Tibial artery (tissue), 4 donors: ENCODE measurements around the gene FOXN1.

Source experiments
- DNase-seq, 2 donors: peaks; one replicate each; pipeline ENCODE4 v3.0.0-alpha.2; 2019
- H3K27ac ChIP-seq, 2 donors: fragments of 200-600 bp; sonication (generic) in 1 of 2; 1 replicate in 1 of 2; 2 replicates in 1 of 2; pipeline ENCODE4 v1.5.1; 2018 to 2019; ENCODE audit warnings: mild to moderate bottlenecking in 1 of 2
- H3K27me3 ChIP-seq, 2 donors: fragments of 200-600 bp; sonication (generic) in 1 of 2; one replicate each; pipeline versions ENCODE4 v1.5.1 to v1.6.0; 2016 to 2019
- H3K36me3 ChIP-seq, 3 donors: fragments of 200-600 bp; sonication (generic) in 2 of 3; one replicate each; pipeline ENCODE4 v1.5.1; 2016 to 2019; ENCODE audit warnings: mild to moderate bottlenecking in 2 of 3
- H3K4me1 ChIP-seq, 4 donors: fragments of 200-600 bp; sonication (generic) in 2 of 4; 1 replicate in 3 of 4; 2 replicates in 1 of 4; pipeline ENCODE4 v1.5.1; 2016 to 2019
- H3K4me3 ChIP-seq, 2 donors: fragments of 200-600 bp; sonication (generic) in 1 of 2; 1 replicate in 1 of 2; 2 replicates in 1 of 2; pipeline ENCODE4 v1.5.1; 2018 to 2019; ENCODE audit warnings: mild to moderate bottlenecking in 2 of 2
- H3K9me3 ChIP-seq, 3 donors: fragments of 200-600 bp; sonication (generic) in 1 of 3; one replicate each; pipeline ENCODE4 v1.5.1; 2016 to 2019
- intact Hi-C: fragments of 100-400 bp; cut with DNase I; formaldehyde crosslinking; loops from one replicate; pipeline ENCODE4 v1.15.0; 2023; ENCODE audit warnings: low total_unique reads
- TF ChIP-seq, protein P1 (sequence below), 2 experiments: fragments of 200-600 bp in 1 of 2; fragments of 450-650 bp in 1 of 2; IDR thresholded peaks; one replicate each; pipeline ENCODE4 v1.5.1; 2017 to 2019; ENCODE audit warnings: antibody characterized with exemption in 2 of 2, mild to moderate bottlenecking in 1 of 2, moderate library complexity in 1 of 2

FOXN1 gene

DNA sequence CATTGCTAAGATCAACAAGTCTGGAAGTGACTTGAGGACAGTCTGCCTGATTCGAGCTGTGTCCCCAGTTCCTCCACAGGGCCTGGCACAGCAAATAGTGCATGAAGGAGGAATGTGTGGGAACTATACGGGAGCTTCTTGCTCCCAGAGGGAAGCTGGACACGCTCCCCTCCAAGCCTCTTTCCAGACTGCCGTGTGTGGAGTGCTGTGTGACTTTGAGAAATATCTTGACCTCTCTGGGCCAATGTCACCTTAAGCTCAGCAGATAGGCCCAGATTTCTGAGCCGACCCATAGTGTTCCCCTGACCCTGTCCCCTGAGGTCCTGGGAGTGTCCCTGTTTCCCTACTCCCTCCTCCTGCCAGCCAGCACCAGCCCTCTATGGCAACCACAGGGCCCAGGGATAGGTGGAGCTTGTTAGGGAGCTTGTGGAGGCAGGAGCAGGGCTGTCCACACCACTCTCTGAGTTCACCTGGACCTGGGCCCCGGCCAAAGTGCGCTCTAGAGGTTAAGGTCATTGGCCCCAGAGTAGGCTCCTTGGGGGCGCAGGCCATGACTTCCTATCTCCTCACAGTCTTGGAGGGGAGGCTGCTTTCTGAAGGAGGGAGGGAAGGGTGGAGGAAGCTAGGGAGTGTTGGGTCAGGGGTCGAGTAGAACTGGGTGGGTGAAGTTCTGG is 6.3 kb upstream of the FOXN1 start:
- Histone ChIP-seq H3K4me1 (peaks cover 0 to 11% (median 0%) of the 10 kb centered on the region in 4 donors), H3K9me3 (no peaks in the 10 kb centered on the region), H3K4me3 (no peak overlapping the region), H3K27me3 (peaks cover 0 to 46% of the 10 kb centered on the region in 2 donors), H3K27ac (no peak overlapping the region), H3K36me3 (no peaks in the 10 kb centered on the region)
- DNase-seq = no peak
- intact Hi-C loops = loop anchor here (5.0 kb wide), 1 partner anchor 112 kb away; the partner anchor contains the start of gene RSKR
- TF ChIP-seq, protein P1, sequence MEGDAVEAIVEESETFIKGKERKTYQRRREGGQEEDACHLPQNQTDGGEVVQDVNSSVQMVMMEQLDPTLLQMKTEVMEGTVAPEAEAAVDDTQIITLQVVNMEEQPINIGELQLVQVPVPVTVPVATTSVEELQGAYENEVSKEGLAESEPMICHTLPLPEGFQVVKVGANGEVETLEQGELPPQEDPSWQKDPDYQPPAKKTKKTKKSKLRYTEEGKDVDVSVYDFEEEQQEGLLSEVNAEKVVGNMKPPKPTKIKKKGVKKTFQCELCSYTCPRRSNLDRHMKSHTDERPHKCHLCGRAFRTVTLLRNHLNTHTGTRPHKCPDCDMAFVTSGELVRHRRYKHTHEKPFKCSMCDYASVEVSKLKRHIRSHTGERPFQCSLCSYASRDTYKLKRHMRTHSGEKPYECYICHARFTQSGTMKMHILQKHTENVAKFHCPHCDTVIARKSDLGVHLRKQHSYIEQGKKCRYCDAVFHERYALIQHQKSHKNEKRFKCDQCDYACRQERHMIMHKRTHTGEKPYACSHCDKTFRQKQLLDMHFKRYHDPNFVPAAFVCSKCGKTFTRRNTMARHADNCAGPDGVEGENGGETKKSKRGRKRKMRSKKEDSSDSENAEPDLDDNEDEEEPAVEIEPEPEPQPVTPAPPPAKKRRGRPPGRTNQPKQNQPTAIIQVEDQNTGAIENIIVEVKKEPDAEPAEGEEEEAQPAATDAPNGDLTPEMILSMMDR (IDR thresholded peaks at IDR 0.05) = no peak

DNA sequence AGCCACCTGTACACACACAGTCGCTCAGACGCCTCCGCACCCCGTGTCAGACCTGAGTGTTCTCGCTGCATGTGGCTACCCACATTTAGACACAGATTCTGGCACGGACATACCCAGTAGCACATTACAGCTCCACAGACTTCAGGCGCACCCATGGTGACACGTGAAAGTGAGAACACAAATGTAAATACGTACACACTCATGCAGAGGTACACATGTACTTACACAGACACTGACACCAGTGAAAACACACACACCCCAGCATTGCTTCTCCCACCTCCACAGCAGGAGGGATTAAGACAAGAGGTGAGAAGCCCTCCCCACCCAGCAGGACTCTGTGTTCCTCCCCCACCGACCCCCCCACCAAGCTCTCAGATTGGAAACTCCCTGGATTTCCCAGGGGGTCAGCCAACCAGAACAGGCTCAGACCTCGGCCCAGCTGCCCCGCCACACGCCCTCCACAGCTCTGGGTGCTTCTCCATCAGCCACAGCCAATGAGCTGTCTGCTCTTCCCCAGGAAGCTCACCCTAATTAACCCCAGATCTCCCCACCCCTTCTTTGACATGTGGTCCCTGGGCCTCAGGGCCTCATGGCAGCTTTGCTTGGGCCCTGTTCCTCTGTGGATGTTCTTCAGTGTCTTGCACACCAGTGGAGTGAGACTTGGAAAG is 5.3 kb upstream of the FOXN1 start:
- peaks cover 0 to 41% of the 10 kb centered on the region in 2 donors for H3K27me3 ChIP-seq
- H3K27ac ChIP-seq = no peak overlapping the region
- no peak for DNase-seq
- intact Hi-C loops = no loop called here
- H3K36me3 ChIP-seq = no peaks in the 10 kb centered on the region
- TF ChIP-seq, protein P1 (IDR thresholded peaks at IDR 0.05) = no peak
- H3K4me3 ChIP-seq = no peak overlapping the region
- H3K9me3 ChIP-seq = no peaks in the 10 kb centered on the region
- peaks cover 0 to 10% (median 0%) of the 10 kb centered on the region in 4 donors for H3K4me1 ChIP-seq

DNA sequence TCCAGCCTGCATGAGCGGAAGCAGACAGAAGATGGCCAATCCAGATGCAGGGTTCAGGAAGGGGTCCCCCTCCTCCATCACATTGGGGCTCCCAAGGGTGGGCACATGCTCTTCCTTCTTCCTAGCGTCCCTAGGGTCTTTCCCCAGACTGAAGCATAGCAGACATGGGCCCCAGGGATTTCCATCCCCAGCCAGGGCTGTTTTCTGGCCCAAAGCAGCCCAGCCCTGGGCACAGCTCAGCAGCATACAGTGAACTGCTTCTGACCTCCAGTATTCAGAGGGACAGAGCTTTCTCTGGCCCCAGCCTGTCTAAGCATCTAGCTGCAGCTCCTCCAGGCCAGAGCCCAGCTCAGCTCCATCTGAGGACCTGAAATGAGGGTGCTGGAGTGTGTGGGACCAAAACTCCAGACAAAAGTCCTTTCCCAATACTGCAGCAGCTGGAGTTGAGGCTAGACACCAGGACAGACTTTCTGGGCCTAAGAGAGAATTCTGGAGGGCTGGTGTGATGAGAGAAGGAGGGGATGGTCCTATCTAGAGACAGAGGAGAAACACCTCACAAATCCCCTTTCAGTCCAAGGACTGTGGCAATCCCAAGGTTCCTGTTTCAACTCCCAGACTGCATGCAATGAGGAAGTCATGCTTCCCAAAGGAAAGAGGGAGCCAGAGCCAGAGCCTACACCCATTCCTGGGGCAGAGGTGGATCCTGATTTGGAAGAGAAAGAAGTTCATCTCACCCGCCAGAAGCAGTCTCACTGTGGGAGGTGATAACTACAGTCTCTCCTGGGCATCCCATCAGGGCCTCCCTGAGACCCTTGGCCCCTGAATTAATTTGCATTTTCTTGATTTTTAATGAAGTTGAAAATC is 4.5 kb upstream of the FOXN1 start:
- Histone ChIP-seq H3K27ac (no peak overlapping the region), H3K36me3 (no peaks in the 10 kb centered on the region), H3K4me3 (no peak overlapping the region), H3K27me3 (peaks cover 0 to 41% of the 10 kb centered on the region in 2 donors), H3K9me3 (no peaks in the 10 kb centered on the region), H3K4me1 (peaks cover 0 to 10% (median 0%) of the 10 kb centered on the region in 4 donors)
- DNase-seq = no peak
- TF ChIP-seq, protein P1 (IDR thresholded peaks at IDR 0.05) = no peak
- intact Hi-C loops = no loop called here

DNA sequence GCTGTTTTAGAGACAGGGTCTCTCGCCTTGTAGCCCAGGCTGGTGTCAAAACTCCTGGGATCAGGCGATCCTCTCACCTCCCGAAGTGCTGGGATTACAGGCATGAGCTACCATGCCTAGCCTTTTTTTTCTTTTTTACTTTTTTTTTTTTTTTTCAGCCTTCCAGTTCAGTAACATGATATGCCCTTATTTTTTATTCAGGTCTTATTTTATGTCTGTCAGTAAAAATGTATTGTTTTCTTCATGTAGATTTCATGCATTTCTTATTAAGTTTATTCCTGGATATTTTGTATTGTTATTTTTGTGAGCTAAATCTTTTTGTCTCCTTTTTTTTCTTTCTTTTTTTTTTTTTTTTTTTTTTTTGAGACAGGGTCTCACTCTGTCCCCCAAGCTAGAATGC is 2.7 kb upstream of the FOXN1 start:
- Histone ChIP-seq H3K36me3 (no peaks in the 10 kb centered on the region), H3K4me3 (no peak overlapping the region), H3K9me3 (no peaks in the 10 kb centered on the region), H3K4me1 (peaks cover 0 to 4% (median 0%) of the 10 kb centered on the region in 4 donors), H3K27ac (no peak overlapping the region), H3K27me3 (peaks cover 0 to 45% of the 10 kb centered on the region in 2 donors)
- intact Hi-C loops = no loop called here
- TF ChIP-seq, protein P1 (IDR thresholded peaks at IDR 0.05) = no peak
- DNase-seq = no peak

DNA sequence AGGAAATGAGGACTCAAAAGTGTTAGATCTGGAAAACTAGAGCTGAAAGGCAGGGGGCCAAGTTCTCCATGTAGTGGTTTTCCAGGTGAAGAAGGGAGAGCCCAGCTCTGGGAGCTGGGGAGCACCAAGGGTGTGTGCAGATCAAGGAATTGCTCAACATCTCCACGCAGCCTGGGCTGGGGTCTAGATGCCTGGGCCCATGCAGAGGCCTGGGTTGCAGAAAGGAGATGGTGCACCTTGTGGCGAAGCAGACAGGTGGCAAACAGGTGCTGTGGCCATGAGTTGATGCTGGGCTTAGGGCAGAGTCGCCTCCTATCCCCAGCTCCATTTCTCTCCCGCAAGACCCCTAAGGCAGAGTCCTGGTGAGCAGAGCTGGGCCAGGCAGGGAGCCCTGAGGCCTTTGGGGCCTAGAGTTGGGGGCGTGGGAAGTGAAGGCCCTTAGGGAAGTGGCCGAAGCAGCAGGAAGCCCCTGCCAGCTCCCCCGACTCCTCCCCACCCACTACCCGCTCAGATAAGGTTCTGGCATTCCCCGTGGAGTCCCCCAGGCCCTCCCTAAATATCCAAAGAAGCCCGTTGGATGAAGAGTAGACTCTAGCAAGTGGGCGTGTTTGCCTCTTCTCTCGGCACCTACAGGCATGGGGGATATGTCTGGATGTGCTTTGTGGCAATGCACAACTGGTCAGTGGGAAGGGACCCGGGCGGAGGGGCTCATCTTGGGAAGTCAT is 777 bp downstream of the FOXN1 start:
- H3K4me1 ChIP-seq = peaks cover 0 to 4% (median 0%) of the 10 kb centered on the region in 4 donors
- peaks cover 0 to 63% of the 10 kb centered on the region in 2 donors for H3K27me3 ChIP-seq
- no peaks in the 10 kb centered on the region for H3K9me3 ChIP-seq
- DNase-seq = no peak
- TF ChIP-seq, protein P1 (IDR thresholded peaks at IDR 0.05) = no peak
- H3K36me3 ChIP-seq = no peaks in the 10 kb centered on the region
- H3K4me3 ChIP-seq = no peak overlapping the region
- no peak overlapping the region for H3K27ac ChIP-seq
- intact Hi-C loops = no loop called here
